NT2/D1 (cell line): ENCODE measurements around the gene TGM1.

Experiments used
- DNase-seq: peaks from one replicate; pipeline ENCODE4 v3.0.0-alpha.2; 2011; ENCODE audit warnings: low read depth, low spot score
- H3K27me3 ChIP-seq: 2 replicates; pipeline ENCODE4 v1.6.0; 2011; ENCODE audit warnings: mild to moderate bottlenecking; ENCODE audit not compliant: insufficient read length, insufficient read depth
- H3K36me3 ChIP-seq: 2 replicates; pipeline ENCODE4 v1.6.1; 2011; ENCODE audit warnings: mild to moderate bottlenecking, low read length, mixed read lengths; ENCODE audit not compliant: insufficient read depth, insufficient read length
- H3K4me1 ChIP-seq: 2 replicates; pipeline ENCODE4 v1.5.1; 2011; ENCODE audit not compliant: insufficient read depth, insufficient read length
- H3K4me3 ChIP-seq: 2 replicates; pipeline ENCODE4 v1.5.1; 2011; ENCODE audit warnings: low read depth; ENCODE audit not compliant: insufficient read length
- H3K9ac ChIP-seq: 2 replicates; pipeline ENCODE4 v1.6.0; 2011; ENCODE audit warnings: low read depth; ENCODE audit not compliant: insufficient read length
- H3K9me3 ChIP-seq: 2 replicates; pipeline ENCODE4 v1.5.1; 2011; ENCODE audit warnings: mild to moderate bottlenecking, low read length; ENCODE audit not compliant: insufficient read depth
- SUZ12 ChIP-seq: IDR thresholded peaks from 2 replicates; pipeline ENCODE4 v1.6.1; 2011; ENCODE audit not compliant: insufficient read length, insufficient read depth; ENCODE audit errors: extremely low read depth
- YY1 ChIP-seq: IDR thresholded peaks from 2 replicates; pipeline ENCODE4 v1.6.1; 2011; ENCODE audit not compliant: insufficient read length, insufficient read depth
- ZNF274 ChIP-seq: IDR thresholded peaks from 2 replicates; pipeline ENCODE4 v1.6.1; 2011; ENCODE audit warnings: mild to moderate bottlenecking, low read depth, low read length

TGM1 gene

GRCh38 chr14:24260780-24261157, 2.2 kb downstream of the TGM1 start:
- no peaks in the 10 kb centered on the region for H3K9me3 ChIP-seq
- H3K27me3 ChIP-seq: no peaks in the 10 kb centered on the region
- no peak for DNase-seq
- TF ChIP-seq SUZ12: no peak
- no peak for TF ChIP-seq ZNF274
- TF ChIP-seq YY1: no peak
- peaks cover 11% of the 10 kb centered on the region for H3K4me1 ChIP-seq
- no peak overlapping the region for H3K9ac ChIP-seq
- H3K4me3 ChIP-seq: no peak overlapping the region
- peaks cover 20% of the 10 kb centered on the region for H3K36me3 ChIP-seq

DNA sequence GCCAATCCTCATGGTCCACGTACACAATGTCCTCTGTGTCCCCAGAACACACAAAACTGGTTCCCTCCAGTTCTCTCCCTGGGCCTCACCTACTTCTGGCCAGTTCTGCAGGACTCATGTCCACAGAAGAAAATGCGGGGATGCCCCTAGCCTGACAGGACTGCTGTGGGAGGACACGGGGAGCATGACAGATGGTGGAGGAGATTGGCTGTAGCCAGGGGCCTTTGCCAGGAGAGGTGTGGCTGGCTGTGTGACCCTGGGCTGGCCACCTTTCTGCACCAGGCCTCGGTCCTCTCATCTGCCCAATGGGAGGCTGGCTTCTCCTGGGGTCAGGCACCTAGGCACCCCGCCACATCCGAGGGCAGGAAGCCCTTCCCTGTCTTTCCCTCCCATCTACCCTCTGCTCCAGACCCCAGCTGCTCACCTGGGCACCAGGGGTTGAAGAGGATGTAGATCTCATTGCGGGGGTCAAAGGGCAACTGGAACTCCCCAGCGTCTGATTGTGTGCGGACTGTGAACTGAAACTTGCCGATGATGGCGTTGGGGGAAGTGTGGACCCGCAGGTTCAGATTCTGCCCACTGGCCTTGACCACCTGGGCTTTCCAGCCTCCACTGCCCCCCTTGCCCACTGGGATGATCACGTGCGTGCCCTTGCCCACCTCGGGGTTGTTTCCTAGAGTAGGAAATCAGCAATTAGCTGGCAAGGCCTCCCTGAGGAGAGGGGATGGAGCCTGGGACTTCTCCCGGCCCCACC, 2.8 kb downstream of the TGM1 start:
- H3K9ac ChIP-seq: no peak overlapping the region
- H3K4me1 ChIP-seq: peaks cover 11% of the 10 kb centered on the region
- no peak overlapping the region for H3K4me3 ChIP-seq
- DNase-seq: no peak
- TF ChIP-seq SUZ12: no peak
- H3K9me3 ChIP-seq: no peaks in the 10 kb centered on the region
- H3K36me3 ChIP-seq: peaks cover 22% of the 10 kb centered on the region
- no peaks in the 10 kb centered on the region for H3K27me3 ChIP-seq

GRCh38 chr14:24259282-24260025, 3.5 kb downstream of the TGM1 start:
- Histone ChIP-seq H3K4me1 (peaks cover 11% of the 10 kb centered on the region), H3K9ac (no peak overlapping the region), H3K9me3 (no peaks in the 10 kb centered on the region), H3K36me3 (peaks cover 28% of the 10 kb centered on the region), H3K27me3 (no peaks in the 10 kb centered on the region), H3K4me3 (no peak overlapping the region)
- TF ChIP-seq ZNF274 (no peak), SUZ12 (no peak), YY1 (no peak)
- no peak for DNase-seq

DNA sequence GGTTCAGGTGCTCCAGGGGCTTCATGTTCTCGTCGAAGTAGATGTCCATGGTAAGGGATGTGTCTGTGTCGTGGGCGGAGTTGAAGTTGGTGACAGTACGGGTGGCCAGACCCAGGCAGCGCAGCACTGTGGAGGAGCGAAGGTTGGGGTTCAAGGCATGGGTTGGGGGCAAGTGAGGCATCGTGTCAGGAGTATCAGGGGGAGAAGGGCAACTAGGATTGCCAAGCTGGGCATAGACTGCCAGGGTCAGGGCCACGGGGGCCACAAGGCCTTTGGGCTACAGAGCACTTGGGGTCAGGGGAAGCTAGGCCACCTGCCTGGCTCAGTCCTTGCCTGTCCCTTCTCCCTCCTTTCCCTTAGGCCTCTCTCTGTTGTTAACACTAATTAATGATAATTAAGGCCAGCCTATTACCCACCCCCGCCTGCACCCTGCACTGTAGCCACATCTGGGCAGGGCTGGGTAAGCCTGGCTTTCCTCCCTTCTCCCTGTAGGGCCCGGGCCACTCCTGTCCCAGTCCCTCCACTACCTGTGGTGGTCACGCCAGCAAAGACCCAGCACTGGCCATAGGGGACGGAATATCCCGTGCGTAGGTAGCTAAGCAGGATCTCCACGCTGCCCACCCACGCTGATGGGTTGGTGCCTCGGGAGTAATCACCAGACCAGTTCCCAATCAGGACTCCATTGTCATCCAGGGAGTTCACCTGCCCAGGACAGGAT, 4.3 kb downstream of the TGM1 start:
- Histone ChIP-seq H3K9ac (no peak overlapping the region), H3K27me3 (no peaks in the 10 kb centered on the region), H3K36me3 (peaks cover 29% of the 10 kb centered on the region), H3K4me3 (no peak overlapping the region), H3K9me3 (no peaks in the 10 kb centered on the region), H3K4me1 (peaks cover 9% of the 10 kb centered on the region)
- DNase-seq: no peak
- TF ChIP-seq ZNF274 (no peak), YY1 (no peak), SUZ12 (no peak)

DNA sequence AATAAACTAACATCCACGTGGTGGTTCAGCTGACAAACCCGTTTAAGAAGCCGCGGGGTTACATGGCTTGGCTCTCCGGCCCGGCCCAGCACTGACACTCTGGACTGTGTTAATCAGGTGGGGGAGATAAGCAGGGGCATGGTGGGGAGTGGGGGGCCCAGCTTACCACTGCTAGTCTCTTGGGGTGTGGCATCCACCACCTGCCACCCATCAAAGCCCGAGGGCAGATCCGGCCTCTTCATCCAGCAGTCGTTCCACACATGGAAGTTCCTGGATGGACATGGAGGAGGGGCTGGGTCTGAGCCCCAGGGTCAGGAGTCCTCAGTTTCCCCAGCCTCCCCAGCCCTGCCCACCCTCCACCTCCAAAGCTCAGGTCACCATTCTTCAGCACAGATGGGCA, 4.9 kb downstream of the TGM1 start:
- no peak overlapping the region for H3K4me3 ChIP-seq
- no peak overlapping the region for H3K9ac ChIP-seq
- no peaks in the 10 kb centered on the region for H3K9me3 ChIP-seq
- H3K27me3 ChIP-seq: no peaks in the 10 kb centered on the region
- peaks cover 6% of the 10 kb centered on the region for H3K4me1 ChIP-seq
- H3K36me3 ChIP-seq: peaks cover 32% of the 10 kb centered on the region
- no peak for TF ChIP-seq YY1
- TF ChIP-seq ZNF274: no peak
- TF ChIP-seq SUZ12: no peak
- DNase-seq: no peak

DNA sequence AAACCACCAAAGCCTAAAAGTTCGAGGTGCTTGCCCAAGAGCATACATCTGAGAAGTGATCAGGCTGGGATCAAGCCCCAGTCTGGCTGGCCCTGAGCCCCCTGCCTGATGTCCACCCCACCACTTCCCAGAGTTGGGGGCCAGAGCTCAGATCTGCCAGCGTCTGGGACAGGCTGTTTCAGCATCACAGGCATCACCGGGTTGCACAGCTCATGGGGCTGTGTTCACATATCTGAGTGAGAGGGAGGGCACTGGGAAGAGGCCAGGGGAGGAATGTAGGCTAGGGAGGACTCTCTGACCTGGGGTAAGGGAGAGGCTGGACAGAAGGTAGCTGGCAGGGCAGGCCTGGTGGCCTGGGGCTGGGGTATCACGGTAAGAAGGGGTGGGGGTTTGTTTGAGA, 6.0 kb downstream of the TGM1 start:
- H3K4me1 ChIP-seq: peaks cover 4% of the 10 kb centered on the region
- peaks cover 37% of the 10 kb centered on the region for H3K36me3 ChIP-seq
- no peaks in the 10 kb centered on the region for H3K27me3 ChIP-seq
- DNase-seq: no peak
- no peak for TF ChIP-seq YY1
- TF ChIP-seq SUZ12: no peak
- no peak for TF ChIP-seq ZNF274
- H3K4me3 ChIP-seq: no peak overlapping the region
- H3K9ac ChIP-seq: no peak overlapping the region
- H3K9me3 ChIP-seq: no peaks in the 10 kb centered on the region

DNA sequence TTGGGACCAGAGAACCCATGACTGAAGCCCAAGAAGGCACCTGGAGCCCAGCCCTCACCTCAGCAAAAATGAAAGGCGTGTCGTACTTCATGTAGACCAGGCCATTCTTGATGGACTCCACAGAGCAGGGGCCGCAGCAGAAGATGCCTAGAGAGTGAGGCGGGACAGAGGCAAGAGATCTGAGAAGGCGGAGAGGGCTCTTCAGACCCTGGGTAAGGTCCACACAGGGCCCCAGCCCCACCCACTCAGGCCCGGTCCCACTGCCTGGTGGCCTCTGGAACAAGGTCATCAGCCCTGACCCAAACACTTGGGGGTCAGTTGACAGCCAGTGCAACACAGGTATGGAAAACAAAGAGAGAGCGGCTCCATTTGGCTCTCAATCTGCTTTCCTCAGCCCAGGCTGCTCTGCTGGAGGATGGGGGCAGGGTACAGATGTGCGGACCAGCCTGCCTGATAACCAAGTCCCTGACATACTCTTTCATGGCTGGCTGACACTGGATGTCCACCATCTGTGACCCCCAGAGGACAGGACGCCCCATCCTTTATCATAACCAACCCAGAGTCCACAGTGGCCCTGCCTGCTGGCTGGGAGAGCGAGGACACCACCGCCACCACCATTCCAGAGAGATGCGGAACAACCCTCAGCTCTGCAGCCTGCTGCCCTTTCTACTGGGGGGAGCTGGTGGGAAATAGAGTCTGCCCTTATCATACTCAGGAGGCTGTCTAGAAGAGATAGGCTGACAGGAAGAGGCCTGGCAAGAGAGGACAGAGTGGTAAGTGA, 6.9 kb downstream of the TGM1 start:
- DNase-seq: no peak
- Histone ChIP-seq H3K27me3 (no peaks in the 10 kb centered on the region), H3K4me1 (peaks cover 4% of the 10 kb centered on the region), H3K36me3 (peaks cover 30% of the 10 kb centered on the region), H3K9ac (no peak overlapping the region), H3K9me3 (no peaks in the 10 kb centered on the region), H3K4me3 (no peak overlapping the region)
- TF ChIP-seq YY1: no peak
- no peak for TF ChIP-seq ZNF274
- no peak for TF ChIP-seq SUZ12
